Aorta (tissue), 5 donors: Measurements from ENCODE around the gene IQSEC1. TPM values are rescaled to one million over a fixed set of nuclear protein-coding genes. Genes with fewer than 3 reads are reported as not detected.

Source experiments
- ATAC-seq: fragments of 200-7000 bp; cut with Tn5 transposase; one replicate; pipeline ENCODE4 v1.9.1; 2022; ENCODE audit warnings: moderate library complexity; ENCODE audit not compliant: low FRiP score
- DNase-seq, 2 donors: peaks; one replicate each; pipeline ENCODE4 v3.0.0-alpha.2; 2020
- H3K27ac ChIP-seq, 2 donors: one replicate each; pipeline ENCODE4 v1.5.1; 2013; ENCODE audit warnings: low read length in 2 of 2, mild to moderate bottlenecking in 2 of 2, moderate library complexity in 2 of 2, control low read depth in 1 of 2, inconsistent platforms in 1 of 2, low read depth in 1 of 2
- H3K27me3 ChIP-seq, 2 donors: one replicate each; pipeline ENCODE4 v1.6.1; 2013; ENCODE audit warnings: control low read depth in 1 of 2, low read length in 1 of 2, mild to moderate bottlenecking in 1 of 2, moderate library complexity in 1 of 2; ENCODE audit not compliant: insufficient read depth in 2 of 2, control insufficient read depth in 1 of 2
- H3K36me3 ChIP-seq, 2 donors: one replicate each; pipeline ENCODE4 v1.6.1; 2013; ENCODE audit warnings: control low read depth in 1 of 2, low read length in 1 of 2, mild to moderate bottlenecking in 1 of 2; ENCODE audit not compliant: insufficient read depth in 2 of 2, control insufficient read depth in 1 of 2
- H3K4me1 ChIP-seq, 2 donors: one replicate each; pipeline ENCODE4 v1.6.1; 2013; ENCODE audit warnings: low read length in 2 of 2, control low read depth in 1 of 2, mild to moderate bottlenecking in 1 of 2, moderate library complexity in 1 of 2; ENCODE audit not compliant: insufficient read depth in 2 of 2, control insufficient read depth in 1 of 2
- H3K4me3 ChIP-seq, 2 donors: one replicate each; pipeline ENCODE4 v1.5.1; 2013; ENCODE audit warnings: low read length in 2 of 2, control low read depth in 1 of 2, mild to moderate bottlenecking in 1 of 2
- H3K9me3 ChIP-seq: one replicate; pipeline ENCODE4 v1.6.1; 2013; ENCODE audit warnings: mild to moderate bottlenecking, low read length; ENCODE audit not compliant: control insufficient read depth
- WGBS, 2 donors: extraction: QIAGEN DNeasy Blood & Tissue Kit; methylation state at CpG; one replicate each; pipeline ENCODE4 v1.1.7; 2013; 5-methylcytosine and 5-hydroxymethylcytosine counted together
- intact Hi-C, 2 donors: fragments of 100-400 bp; cut with DNase I; formaldehyde crosslinking; loops; one replicate each; pipeline versions ENCODE4 v1.14.2 to v1.15.0; 2022
- polyA plus RNA-seq, 2 donors: library from polyadenylated mRNA; stranded (reverse); fragments of 200-250 nt; gene quantifications; one replicate each; pipeline ENCODE4 v1.2.3, GENCODE V29; 2013
- total RNA-seq, 2 donors: library from RNA; stranded (reverse); fragmentation: NEBNext Ultra II Directional; extraction: Animal tissue kit (Norgen Biotek cat#: 25700); gene quantifications; one replicate each; pipeline ENCODE4 v1.2.1, GENCODE V29; 2021
- donor health status: healthy with polysubstance abuse.
- donor health status: Bipolar disorder and iron deficiency.
- donor health status: DM: no; HTN: no; CAD: no.
- donor health status: DM: no; HTN: no; CAD: no.
- donor health status: DM: yes; HTN: yes; CAD: no.

IQSEC1 gene
- total and polyA plus RNA-seq, 4 donors: 12.6 to 84.7 (median 49.9) TPM

- no peak overlapping the region for H3K27ac ChIP-seq
- 86 to 89% methylated on average over 12 of the region's 12 CpGs for WGBS, 2 donors
- H3K9me3 ChIP-seq: no peaks in the 10 kb centered on the region
- H3K27me3 ChIP-seq: no peaks in the 10 kb centered on the region
- H3K4me3 ChIP-seq: no peak overlapping the region
- ATAC-seq (no peak), DNase-seq (no peak)
- H3K36me3 ChIP-seq: no peaks in the 10 kb centered on the region
- H3K4me1 ChIP-seq: no peaks in the 10 kb centered on the region
- intact Hi-C loops: no loop called here
These were observed 10.6 kb downstream of the IQSEC1 start for GRCh38 chr3:13062647-13063046.

DNA sequence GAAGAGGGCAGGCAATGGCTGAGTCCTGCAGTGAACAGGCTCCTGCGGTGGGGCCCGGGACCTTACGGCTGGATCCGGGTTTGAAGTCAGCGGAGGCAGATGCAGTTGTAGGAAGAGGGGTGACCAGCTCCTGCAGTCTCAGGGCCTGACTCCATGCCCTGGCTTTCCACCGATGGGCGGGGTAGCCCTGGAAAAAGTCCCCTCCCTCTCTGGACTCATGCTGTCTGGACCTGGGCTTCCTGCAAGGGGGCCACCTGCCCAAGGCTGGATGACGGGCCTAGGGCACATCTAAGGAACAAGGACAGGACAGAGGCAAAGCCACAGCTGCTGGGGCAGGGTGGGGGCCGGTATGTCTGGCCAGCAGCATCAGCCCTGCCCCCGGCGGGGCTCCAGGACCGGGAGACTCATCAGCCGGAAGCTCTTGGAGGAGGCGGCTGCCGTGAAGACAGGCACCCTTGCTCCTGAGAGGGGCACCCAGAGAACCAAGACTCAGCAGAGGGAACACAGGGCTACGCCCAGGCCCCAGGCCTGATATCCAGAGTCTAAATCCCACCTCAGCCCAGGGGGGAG lies 12.8 kb downstream of the IQSEC1 start:
- H3K4me3 ChIP-seq: no peak overlapping the region
- intact Hi-C loops: no loop called here
- ATAC-seq (no peak), DNase-seq (no peak)
- H3K36me3 ChIP-seq: no peaks in the 10 kb centered on the region
- WGBS, 2 donors: 95% methylated on average over 15 to 16 of the region's 16 CpGs
- no peaks in the 10 kb centered on the region for H3K4me1 ChIP-seq
- no peak overlapping the region for H3K27ac ChIP-seq
- no peaks in the 10 kb centered on the region for H3K9me3 ChIP-seq
- H3K27me3 ChIP-seq: no peaks in the 10 kb centered on the region

DNA sequence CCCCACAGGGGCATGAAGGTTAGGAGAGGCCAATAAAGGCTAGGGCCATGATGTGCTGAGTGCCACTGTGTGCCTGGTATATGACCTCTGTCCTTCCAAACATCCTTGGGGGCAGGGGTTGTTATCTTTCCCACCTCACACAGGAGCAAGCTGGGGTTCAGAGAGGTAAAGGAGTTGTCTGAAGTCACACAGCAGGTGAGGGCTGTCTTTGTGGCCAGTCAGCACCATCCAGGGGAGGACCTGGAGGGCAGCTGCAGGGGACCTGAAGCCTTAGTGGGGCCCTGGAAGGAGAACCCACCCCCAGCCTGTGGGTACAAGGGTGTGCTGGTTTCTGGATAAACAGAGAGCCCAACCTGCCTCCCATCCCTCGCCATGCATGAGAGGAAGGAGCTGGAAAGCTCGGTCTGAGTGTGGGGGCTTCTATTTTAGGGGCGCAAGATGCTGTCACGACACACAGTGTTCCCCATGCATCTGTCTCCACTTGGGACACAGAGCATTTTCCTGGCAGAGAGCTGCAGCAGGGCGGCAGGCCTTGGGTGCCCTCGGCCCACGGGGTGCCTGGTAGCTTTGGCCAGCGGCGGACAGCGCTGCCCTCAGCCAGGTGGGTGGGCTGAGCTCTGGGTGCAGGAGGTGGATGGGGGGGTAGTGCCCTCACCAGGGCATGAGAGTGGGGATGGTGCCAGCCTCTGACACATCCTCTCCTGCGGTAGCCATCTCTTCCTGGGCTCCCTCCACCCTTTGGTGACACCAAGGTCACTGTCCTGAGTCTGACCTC lies 14.7 kb downstream of the IQSEC1 start:
- no peaks in the 10 kb centered on the region for H3K36me3 ChIP-seq
- intact Hi-C loops: no loop called here
- H3K4me3 ChIP-seq: no peak overlapping the region
- no peak overlapping the region for H3K27ac ChIP-seq
- no peaks in the 10 kb centered on the region for H3K27me3 ChIP-seq
- ATAC-seq (no peak), DNase-seq (no peak)
- no peaks in the 10 kb centered on the region for H3K9me3 ChIP-seq
- no peaks in the 10 kb centered on the region for H3K4me1 ChIP-seq
- WGBS, 2 donors: 95 to 96% methylated on average over 11 of the region's 11 CpGs

- H3K27ac ChIP-seq: no peak overlapping the region
- no peaks in the 10 kb centered on the region for H3K4me1 ChIP-seq
- no peak for DNase-seq
- no peaks in the 10 kb centered on the region for H3K9me3 ChIP-seq
- H3K36me3 ChIP-seq: no peaks in the 10 kb centered on the region
- intact Hi-C loops: no loop called here
- no peak overlapping the region for H3K4me3 ChIP-seq
- no peaks in the 10 kb centered on the region for H3K27me3 ChIP-seq
- ATAC-seq: no peak
- 89 to 93% methylated on average over 6 of the region's 6 CpGs for WGBS, 2 donors
These were observed 15.8 kb downstream of the IQSEC1 start for GRCh38 chr3:13057282-13058040.

DNA sequence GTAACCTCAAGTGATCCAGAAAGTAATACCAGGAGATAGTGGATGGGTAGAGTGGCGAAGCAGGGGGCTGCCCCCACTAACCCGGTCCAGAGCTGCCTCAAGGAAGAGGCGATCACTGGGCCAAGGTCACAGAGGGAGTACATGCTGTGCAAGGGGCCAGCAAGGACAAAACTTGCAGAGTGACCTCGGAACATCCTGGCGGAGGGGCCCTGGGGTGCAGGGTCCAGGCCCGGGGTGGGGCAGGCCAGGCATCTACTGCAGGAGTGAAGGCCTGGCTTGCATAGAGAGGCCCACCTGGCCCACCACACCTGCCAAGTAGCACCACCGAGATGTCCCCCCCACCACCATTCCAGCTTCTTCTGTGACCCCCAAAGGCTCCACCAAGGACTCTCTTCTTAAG lies 17.6 kb downstream of the IQSEC1 start:
- intact Hi-C loops: no loop called here
- H3K27ac ChIP-seq: no peak overlapping the region
- H3K4me3 ChIP-seq: no peak overlapping the region
- no peaks in the 10 kb centered on the region for H3K9me3 ChIP-seq
- H3K4me1 ChIP-seq: no peaks in the 10 kb centered on the region
- H3K36me3 ChIP-seq: no peaks in the 10 kb centered on the region
- 97 to 99% methylated on average over 7 of the region's 7 CpGs for WGBS, 2 donors
- DNase-seq (no peak), ATAC-seq (no peak)
- no peaks in the 10 kb centered on the region for H3K27me3 ChIP-seq

DNA sequence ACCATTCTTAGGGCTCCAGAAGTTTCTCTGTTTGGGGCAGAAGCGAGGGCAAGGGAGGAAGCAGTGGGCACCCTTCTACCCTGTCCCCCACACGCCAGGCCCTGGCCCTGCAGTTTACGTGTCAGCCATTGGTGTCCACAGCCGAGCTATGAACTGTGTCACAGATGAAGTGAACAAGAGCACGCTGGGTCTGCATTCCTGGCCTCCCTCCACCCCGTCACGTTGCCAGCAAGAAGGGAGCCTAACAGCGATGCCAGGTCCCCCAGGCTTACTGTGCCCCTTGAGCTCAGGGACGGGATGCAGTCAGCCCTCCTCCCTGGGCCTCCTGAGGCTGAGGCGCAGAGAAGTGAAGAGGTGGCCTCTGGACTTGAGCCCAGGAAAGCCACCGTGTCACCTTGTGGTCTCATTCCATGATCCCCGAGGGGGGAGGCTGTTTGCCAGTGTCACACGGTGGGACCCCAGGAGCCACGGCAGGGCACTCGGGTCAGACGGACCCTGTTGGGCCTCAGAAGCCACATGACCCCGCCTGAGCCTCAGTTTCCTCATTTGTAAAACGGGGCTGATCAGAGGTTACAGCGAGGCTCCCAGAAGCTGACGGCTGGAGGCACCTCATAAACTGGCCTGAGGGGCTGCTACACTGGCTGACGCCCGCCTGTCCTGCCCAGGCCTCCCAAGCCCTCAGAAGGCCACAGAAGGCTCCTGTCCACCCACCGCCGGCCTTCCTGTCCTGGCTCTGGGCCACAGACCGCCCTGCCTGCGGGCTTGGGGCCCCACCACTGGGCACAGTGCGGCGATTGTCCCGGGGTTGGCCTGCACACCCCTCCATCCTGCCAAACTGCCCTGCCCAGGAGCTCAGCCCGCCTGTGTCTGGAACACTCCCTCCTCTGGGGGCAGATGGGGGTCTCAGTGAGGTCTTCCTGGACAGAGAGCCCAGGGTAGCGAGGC lies 18.6 kb downstream of the IQSEC1 start:
- H3K4me1 ChIP-seq: no peaks in the 10 kb centered on the region
- H3K27me3 ChIP-seq: no peaks in the 10 kb centered on the region
- no peaks in the 10 kb centered on the region for H3K36me3 ChIP-seq
- no peaks in the 10 kb centered on the region for H3K9me3 ChIP-seq
- intact Hi-C loops: no loop called here
- DNase-seq (peak in 1 of 2 donors; percentile 38), ATAC-seq (peak; percentile 31)
- WGBS, 2 donors: 61 to 65% methylated on average over 31 of the region's 31 CpGs
- H3K4me3 ChIP-seq: no peak overlapping the region
- H3K27ac ChIP-seq: no peak overlapping the region

DNA sequence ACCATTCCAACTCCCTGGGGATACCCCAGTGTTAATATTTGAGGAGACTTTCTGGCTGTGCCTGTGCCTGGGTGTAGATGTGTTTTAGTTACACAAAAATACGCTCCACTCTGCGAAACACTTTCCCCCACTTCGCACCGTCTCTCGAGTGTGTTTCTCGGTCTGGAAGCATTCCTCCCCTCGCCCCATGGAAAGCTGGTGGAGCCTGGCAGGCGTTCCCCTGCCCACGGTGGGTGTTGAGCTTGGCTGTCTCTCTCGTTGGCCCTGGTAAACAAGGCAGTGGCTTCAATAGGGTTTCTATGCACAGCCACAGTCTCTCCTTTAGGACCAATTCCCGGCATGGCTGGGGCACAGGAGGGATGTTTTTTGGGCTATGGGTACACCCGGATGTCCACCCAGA lies 19.3 kb downstream of the IQSEC1 start:
- intact Hi-C loops: no loop called here
- Histone ChIP-seq H3K36me3 (no peaks in the 10 kb centered on the region), H3K9me3 (no peaks in the 10 kb centered on the region), H3K4me1 (no peaks in the 10 kb centered on the region), H3K27me3 (no peaks in the 10 kb centered on the region), H3K4me3 (no peak overlapping the region), H3K27ac (no peak overlapping the region)
- ATAC-seq (no peak), DNase-seq (peak in 1 of 2 donors; percentile 42)
- 18% methylated on average over 12 of the region's 12 CpGs for WGBS, 2 donors

DNA sequence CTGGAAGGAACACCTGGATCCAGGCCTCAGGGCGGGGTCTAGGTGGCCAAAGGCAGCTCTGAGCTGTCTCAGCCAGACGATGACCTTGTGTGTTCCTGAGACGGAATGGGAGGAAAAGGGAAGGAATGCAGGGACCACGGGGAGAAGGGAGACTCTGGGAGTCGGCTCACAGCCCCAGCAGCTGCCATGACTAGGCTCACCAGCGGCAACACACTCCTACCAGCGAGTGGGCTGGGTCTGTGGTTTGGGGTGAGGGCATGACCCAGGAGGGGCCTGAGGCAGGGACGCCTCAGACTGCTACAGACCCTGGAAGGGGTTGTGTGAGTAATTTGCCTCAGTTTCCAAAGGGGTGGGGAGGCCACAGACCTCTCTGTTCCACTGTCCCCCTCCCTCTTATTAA lies 19.8 kb downstream of the IQSEC1 start:
- ATAC-seq: no peak
- intact Hi-C loops: no loop called here

More for the DNA sequence above, 19.8 kb downstream of the IQSEC1 start:
- Histone ChIP-seq H3K27ac (no peak overlapping the region), H3K27me3 (no peaks in the 10 kb centered on the region), H3K36me3 (no peaks in the 10 kb centered on the region), H3K9me3 (no peaks in the 10 kb centered on the region), H3K4me3 (no peak overlapping the region), H3K4me1 (no peaks in the 10 kb centered on the region)
- 72 to 80% methylated on average over 8 of the region's 8 CpGs for WGBS, 2 donors
- DNase-seq: peak in 1 of 2 donors; percentile 37
